Loucy (cell line): ENCODE data around the gene IL21R.

Experiments used
- CTCF ChIP-seq: fragments of 200-600 bp; sonication (generic); conservative IDR thresholded peaks from 2 replicates; pipeline ENCODE4 v1.5.1; 2014; ENCODE audit warnings: mild to moderate bottlenecking, antibody characterized with exemption, low read length
- EZH2phosphoT487 ChIP-seq: fragments of 200-600 bp; IDR thresholded peaks from 2 replicates; pipeline ENCODE4 v1.6.1; 2018; ENCODE audit warnings: antibody characterized with exemption, mild to moderate bottlenecking, moderate library complexity, borderline replicate concordance

GRCh38 chr16:27355610-27356009 is 46.4 kb upstream of the IL21R start:
- TF ChIP-seq CTCF, result peak; percentile 57
- no peak for TF ChIP-seq EZH2phosphoT487
